GM19395 (cell line): ENCODE measurements around the gene ARL2BP.
A peak's percentile ranks its signal among the peaks of the same experiment; 100 is the strongest.

Experiments
- ATAC-seq: cut with Tn5 transposase; IDR thresholded peaks from one replicate; pipeline ENCODE4 v1.9.1; 2021; ENCODE audit warnings: mild to moderate bottlenecking, moderate library complexity; ENCODE audit not compliant: unreplicated experiment

The ARL2BP gene

DNA sequence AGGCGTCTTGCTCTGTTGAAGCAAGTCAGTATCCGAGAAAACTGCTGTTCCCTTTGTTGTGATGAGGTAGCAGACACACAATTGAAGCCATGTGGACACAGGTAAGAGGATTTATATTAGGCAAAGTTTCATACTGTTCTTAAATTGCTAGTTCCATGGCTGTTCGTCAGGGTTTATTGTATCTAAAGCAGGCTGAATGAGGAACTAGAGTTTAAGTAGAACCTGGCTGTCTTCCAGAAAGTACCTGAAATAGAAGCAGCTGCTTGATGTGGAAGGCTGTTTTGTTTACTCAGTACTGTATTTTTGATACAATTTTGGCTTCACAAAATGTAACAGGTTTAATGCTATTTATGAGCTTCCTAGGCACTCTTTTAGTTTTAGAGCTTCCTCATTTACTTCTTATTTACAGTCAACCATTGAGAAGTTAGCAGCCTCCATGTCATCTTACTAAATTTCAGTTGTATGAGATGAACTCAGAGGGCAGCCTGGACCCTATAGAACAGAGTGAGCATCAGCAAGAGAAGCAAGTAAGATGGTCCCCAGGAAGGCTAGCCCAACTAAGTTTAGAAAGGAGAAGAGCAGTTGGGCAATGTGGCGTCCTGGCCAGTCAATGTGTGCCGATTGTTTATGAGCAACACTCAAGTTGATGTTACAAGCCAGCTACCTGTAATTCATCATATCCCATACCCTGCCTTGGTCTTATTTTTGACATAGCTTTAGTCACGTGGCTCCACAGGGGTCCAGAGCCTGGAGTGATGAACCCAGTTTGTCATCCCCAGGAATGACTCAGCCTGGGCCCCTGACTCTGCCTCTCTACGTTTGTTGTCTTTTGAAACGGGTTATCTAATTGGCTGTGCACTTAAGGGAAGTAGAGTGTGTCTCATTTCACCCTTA is 9.7 kb upstream of the ARL2BP start:
- ATAC-seq: no peak

DNA sequence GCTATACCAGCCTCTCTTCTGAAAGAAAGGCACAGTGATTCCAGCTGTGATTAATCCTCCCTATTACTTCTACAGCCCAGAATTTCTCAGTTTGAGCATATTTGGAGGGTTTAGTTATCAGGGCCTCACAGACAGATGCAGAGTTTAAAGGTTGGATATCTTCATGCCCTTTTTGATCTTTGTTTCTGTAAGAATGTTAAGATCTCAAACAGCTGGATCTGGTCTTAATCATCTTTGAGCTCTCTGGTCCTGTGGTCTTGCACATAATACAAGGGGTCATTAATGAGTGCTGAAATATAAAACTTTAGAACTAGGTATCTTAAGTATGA is 9.1 kb upstream of the ARL2BP start:
- ATAC-seq: no peak

DNA sequence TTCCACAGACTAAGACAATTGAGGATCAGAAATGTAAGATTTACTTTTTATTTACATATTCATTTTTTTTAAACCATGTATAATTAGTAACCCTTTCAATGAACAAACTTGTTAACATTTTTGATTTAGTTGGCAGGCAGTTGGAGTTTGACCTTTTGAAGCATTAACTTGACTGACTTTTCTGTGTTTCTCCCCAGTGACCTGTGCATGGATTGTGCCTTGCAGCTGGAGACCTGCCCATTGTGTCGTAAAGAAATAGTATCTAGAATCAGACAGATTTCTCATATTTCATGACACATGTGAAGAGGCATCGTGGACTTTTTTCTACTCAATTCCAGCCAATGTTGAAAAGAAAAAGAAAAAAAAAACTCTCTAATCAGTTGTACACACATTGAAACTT is 6.4 kb upstream of the ARL2BP start:
- ATAC-seq: no peak

DNA sequence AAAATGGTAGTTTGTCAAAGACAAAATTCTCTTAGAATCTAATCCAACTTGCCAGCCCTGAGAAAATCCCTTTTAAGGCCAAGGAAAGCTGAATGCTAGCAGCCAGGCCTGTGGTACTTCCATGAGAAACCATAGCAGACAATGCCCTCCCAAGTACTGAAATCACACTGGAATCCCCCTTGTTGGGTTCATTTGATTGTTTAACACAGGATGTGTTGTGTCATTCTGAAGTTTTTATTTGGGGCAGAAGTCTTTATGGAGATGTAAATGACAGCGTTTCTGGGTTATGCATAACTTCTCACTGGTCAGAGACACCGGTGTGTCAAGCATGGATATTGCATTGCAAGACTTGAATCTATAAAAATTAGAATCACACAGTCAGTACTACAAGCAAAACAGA is 6.0 kb upstream of the ARL2BP start:
- no peak for ATAC-seq

DNA sequence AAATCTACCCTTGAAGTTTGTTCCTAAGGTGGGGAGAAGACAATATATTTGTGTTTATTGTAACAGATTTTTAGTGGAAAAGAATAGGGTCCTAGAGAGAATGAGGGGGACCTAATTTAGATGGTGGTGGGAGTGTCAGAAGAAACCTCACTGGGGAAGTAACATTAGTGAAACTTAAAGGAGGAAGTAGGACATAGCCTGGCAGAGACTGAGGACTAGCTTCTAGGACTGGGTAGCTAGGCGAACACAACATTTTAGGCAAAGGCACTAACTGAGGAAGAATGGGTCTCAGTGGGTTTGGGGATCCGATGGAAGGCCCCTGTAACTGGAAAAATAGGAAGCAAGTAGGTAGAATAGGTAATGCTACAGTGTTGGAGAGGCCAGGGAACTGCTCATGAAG is 4.2 kb upstream of the ARL2BP start:
- ATAC-seq: no peak

DNA sequence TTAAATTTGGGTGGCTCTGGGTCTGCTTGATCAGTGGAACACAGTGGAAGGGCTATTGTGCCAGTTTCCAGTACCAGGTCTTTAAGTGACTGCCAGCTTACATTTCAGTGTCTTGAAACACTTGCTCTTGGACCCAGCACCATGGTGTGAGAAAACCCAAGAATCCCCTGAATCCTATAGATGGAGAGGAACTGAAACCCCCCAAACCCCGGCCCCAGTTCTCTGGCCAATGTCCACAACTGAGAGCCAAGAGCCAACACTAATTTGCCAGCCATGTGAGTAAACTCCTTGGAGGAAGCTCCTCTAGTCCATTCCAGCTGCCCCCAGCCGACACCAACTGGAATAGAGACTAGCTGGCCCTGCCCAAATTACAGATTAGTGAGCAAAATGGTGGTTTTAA is 2.4 kb upstream of the ARL2BP start:
- ATAC-seq: no peak

DNA sequence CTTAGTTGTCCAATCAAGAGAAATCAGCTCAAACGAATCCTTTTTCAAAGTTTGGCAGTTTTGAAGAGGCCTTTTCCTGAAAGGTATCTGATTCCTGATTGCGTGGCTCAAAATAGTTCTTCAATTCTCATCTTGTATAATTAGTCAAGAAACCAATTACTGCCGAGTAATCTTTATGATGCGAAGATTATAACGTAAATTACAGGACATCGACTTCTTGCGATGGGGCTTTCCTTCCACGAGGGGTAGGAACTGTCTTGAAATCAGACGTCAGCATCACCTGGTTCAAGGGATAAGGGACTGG is 644 bp upstream of the ARL2BP start:
- peak; percentile 46 for ATAC-seq

DNA sequence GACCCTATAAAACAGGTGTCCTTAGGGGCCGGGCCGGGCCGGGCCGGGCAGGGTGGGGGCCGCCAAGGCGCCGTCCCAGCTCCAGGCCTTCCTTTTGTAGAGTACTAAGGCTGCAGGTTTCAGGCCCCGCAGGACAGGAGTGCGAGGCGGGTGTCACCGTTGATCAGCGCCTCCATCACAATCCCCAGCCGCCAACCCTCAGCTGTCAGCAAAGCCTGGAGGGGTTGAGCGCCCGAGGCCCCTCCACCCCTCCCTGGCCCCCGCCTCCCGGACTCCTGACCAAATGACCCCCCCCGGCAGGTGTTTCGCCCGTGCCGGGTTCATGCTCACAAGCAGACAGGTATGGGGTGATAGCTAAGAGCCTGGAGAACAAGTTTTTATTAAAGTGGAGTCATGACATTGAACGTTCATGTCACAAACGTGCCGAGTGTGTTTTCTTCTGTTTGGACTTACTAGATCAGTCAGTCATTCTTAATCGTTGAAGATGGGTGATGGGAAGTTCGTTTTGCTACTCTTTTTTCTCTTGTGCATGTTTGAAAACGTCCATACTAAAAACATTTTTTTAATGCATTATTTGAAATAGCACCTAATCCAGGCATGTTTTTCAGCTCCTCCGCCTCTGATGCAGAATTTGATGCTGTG is 534 bp downstream of the ARL2BP start:
- ATAC-seq: peak; percentile 36

DNA sequence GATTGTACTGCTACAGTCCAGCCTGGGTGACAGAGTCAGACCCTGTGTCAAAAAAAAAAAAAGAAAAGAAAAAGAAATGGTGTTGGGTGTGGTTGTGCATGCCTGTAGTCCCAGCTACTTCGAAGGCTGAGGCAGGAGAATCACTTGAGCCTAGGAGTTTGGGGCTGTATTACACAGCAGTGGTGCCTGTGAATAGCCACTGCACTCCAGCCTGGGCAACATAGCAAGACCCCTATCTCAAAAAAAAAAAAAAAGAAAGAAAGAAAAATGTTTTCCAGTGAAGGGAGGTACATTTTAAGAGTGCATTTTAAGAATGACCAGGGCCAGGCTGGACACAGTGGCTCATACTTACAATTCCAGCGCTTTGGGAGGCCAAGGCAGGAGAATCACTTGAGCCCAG is 6.3 kb downstream of the ARL2BP start:
- ATAC-seq: no peak

DNA sequence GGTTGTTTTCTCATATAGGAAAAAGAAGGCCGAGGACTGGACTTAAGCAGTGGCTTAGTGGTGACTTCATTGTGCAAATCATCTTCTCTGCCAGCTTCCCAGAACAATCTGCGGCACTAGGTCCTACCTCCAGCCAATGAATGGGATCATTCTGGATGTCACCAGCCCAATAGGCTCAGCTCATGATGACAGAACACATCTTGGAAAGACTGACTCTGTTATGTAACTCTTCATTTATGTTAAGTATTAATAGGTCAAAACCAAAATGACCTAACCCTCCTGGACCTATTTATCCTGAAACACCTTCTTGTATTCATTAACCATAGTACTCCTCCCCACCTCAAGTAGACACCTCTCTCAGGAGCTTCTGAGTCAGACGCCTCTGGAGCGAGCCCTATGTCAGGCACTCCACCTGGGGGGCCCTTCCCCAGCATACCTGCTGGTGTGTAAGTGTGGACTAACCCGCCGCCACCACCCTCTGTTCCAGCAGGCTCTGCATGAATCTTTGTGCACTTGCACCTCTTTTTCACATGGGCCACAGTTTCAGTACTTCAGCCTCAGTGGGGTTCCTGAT is 7.2 kb downstream of the ARL2BP start:
- ATAC-seq: no peak

DNA sequence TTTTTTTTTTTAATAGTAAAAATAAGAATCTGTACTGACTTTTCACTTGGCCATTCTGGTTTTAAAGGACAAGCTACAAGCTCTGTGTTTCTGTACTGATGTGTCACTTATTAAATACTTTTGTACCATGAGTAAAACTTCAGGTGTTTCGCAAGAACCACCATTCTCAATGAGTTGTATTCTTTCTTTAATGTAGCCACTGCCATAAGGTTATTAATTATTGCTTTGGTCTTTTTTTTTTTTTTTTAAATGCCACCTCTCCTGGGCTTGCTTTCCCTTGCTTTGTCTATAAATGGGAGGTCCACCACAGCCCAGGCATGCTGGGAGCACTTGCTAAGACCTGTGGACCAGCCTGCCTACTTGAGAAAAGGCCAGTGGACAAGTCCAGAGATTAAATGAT is 8.4 kb downstream of the ARL2BP start:
- no peak for ATAC-seq

DNA sequence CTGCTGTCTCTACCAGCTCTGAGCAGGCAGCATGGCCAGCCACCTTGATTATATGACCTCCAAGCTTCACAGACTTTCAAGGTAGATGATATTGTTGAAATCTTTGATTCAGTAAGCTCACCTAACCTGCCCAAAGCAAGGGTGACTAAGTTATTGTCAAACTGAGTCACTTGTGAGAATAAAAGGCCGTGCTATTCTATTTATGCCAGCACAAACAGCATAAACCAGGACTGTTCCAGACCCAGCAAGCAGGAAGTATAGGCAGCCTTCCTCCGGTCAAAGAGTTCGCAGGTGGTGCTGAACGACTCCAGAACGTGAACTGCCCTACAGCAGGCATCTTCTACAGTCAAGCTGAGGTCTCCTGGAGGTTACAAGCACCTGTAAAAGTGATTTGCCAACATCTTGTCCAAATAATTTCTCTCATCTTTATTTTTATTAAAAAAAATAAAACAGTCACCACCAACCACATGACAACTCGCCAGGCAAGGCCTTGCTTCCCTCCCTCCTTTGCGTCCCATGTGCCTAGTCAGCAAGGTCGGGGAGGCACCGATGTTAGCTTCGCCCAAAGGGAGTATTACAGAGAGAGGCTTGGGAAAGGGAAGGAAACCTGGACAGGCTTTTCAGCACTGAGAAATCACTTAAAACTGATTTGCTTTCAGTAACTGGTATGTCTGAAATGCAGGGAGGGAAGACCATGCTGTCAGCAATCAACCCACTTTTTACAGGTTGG is 10.8 kb downstream of the ARL2BP start:
- ATAC-seq: no peak

DNA sequence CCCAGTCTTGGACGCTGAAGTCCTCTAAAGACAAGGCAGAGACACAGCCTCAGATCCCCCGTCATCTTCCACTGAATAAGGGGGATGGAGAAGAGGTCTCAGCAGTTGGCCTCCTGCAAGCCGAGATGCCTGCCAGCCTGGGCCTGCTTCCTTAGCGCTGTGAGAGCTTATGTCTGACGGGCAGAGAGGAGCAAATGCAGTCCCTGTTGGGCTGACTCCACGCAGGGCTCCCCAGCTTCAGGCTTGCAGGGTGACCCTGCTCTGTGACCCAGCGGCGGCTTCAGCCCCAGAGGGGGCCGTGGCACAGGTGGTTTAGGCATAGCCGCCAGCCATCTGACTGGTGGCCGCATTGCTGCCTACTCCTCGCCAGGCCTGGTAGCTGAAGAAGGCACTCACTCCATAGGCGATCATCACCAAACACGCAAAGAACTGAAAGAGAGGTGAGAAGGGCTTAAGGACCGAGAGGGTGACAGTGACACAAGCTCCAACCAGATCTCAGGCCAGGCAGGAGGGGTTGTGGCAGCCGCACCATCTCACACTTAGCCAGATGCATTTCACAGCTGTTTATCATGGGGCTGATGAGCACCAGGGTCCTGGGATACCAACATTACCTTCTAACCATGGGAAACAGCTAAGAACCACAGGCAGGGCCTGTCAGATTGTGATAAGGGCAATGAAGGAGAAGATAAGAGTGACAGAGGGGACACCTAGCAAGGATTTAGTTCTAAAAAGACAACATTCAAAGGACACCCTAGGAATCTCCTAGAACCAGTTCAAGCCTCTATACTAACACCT is 11.7 kb downstream of the ARL2BP start:
- ATAC-seq: no peak

DNA sequence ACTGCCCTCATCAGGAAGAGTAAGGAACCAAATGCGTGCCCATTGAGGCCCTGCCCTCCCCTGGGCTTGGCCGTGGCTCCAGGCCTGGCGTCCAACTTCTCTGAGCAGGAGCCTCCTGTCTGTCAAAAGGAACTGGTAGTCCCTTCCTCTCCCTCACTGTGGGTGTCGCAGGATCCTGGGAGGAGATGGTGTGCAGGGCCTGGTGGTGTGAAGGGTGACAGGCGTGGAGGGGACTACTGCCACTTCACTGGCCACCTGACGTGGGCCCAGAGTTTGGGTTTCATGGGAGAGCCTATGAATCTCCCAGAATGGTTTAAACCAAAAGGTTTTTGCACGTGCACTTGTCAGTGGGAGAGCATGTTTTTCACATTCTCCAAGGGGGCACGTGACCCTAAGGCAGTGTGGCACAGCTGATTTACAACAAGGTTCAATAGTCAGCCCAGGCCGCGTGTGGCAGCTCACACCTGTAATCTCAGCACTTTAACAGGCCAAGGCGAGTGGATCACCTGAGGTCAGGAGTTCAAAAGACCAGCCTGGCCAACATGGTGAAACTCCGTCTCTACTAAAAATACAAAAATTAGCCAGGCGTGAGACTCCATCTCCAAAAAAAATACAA is 12.5 kb downstream of the ARL2BP start:
- ATAC-seq: no peak

DNA sequence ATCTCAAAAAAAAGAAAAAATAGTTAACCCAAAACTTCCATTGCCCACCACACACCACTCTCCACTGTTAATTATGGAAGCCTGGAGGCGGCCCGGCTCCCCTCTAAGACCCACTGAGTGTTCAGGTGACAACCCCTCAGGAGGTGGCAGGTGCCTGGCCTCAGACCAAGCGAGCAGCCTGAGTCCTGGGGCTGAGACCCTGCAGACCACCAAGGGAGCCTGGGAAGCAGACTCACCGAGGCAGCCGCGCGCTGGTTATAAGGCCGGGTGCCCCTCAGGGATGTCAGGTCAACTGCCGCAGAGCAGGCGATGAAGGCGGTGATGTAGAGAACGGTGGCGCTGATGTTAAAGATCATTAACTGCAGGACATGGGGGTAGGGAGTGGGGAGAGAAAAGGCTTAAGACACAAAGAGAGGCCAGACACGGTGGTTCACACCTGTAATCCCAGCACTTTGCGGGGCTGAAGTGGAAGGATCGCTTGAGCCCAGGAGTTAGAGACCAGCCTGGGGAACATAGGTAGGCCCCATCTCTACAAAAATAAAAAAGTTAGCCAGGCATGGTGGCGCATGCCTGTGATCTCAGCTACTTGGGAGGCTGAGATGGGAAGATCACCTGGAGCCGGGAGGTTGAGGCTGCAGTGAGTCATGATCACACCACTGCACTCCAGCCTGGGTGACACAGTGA is 13.3 kb downstream of the ARL2BP start:
- ATAC-seq: no peak

DNA sequence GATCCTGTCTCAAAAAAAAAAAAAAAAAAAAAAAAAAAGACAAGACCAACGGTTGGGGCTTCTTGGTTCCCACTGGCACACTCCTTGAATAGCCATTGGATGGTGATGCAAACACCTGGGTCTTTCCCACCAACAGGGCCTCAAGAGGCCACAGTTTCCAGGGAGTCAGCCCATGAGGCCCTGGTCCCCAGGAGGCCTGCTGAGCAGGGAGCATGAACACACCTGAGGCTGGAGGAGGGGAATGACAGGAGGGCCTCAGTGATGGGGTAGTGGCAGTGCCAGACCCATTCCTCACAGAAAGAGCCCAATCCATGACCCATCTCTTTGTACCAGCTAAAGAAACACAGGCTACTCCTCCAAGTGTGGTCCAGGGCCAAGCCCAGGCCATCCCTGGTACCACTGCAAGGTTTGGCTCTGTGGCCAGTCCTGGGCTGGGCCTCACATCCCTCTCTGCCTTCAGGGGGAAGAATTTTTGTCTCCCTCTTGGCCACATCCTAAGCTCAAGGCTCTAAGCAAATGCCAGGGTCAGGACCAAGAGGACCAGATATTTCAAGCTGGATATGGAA is 13.9 kb downstream of the ARL2BP start:
- no peak for ATAC-seq

DNA sequence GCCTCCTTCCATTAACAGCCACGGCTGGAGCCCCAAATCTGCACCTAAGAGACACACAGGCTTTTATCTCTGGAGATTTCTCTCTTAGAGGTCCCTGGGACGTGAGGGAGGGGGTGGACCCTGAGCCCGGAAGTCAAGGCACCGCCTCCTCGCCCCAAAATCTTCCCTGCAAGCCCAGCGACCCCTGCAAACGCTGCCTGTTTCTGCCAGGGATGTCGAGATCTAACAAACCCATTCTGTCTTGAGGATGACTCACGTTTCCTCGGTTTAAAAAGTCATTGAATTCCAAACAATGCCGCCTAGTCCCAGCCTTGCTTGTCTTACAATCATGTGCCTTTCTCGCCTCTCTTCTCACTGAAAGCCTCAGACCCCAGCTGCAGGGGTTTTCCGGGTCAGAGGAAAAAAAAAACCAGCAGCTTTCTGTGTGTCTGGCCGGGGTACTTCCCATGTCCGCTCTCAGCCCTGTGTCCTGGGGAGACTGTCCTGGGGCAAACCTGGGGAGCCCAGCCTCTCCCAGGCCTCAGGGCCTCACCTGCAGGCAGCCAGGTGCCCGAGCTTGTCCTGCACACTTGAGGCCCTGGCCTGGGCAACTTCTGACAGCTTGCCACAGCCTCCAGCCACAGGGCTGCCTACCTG is 15.4 kb downstream of the ARL2BP start:
- no peak for ATAC-seq

DNA sequence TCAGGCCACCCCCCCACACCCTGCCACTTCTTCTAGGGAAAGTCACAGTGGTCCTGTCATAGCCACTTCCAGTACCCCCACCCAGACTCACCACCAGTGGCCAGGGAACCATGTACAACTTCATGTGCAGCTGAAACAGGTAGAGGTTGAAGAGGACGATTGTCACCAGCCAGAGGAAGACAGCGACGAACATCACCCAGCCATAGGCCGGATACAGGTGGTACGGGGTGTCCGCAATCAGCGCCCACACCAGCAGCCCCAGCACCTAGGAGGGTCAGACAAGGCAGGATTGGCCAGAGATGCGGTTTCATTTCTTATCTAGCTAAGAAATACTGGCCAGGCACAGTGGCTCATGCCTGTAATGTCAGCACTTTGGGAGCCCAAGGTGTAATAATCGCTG is 16.7 kb downstream of the ARL2BP start:
- ATAC-seq: no peak

DNA sequence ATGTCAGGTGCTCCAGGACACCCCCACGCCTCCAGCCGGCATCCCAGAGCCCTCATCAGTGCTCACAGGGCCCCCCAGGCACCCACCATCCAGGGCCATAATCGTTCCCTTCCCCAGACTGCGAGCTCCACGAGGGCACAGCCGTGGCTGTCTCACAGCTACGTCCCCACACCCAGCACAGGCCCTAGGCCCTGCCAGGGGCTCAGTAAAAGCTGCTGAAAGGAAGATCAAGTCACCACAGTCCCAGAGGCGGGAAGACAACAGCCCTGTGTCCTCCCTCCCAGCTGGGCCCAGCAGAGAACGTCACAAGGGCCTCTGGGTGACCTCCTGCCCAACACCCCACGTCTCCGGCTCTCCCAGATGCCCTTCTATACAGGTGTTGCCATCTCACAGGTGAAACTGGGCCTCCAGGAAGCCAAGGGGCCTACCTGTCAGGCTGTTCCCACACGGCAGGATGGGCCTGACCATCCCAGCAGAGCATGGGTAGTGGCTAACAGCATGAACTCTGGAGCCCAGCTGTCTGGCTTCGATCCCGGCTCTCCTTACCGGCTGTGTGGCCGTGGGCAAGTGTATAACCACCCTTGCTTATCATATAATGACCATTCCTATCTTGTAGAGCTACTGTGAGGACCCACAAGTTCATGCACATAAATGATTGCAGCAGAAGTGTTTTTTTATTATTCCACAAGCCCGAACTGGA is 17.9 kb downstream of the ARL2BP start:
- no peak for ATAC-seq
